HG03558 (cell line): Measurements from ENCODE around the gene VPS4A.

ENCODE experiments used
- ATAC-seq: cut with Tn5 transposase; IDR thresholded peaks from one replicate; pipeline ENCODE4 v1.9.1; 2021; ENCODE audit warnings: moderate number of reproducible peaks; ENCODE audit not compliant: unreplicated experiment; ENCODE audit errors: extremely low read depth

Gene VPS4A

DNA sequence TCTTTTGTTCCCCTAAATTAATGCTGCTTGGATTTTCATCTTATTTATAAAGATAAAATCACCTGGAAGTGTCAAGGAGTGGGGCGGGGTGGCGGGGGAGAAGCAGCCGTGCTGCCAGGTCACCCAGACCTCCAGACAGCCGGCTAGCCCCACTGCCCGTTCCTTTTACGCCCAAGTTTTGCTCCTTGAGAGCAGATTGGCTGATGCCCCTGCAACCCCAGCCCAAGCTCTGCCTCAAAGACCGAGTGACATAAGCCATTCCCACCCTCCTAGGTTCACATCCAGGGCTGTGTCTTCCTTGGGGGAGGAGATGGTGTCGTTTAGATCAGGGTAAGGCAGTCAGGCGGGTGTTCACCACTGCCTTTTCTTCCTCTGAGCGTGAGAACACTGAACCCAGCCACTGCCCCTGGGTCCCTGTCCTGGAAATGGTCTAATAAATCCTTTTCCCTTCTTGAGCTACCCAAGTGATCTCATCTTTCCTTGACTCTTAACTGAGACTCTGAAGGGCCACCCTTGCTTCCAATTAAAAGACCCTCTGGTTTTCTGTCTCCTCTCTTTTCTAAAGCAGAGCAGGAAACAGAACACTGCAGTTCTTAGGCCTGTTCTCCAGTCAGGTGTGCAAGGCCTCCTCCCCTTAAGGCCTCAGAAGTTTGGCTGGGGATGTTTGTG lies 13.6 kb downstream of the VPS4A start:
- no peak for ATAC-seq

DNA sequence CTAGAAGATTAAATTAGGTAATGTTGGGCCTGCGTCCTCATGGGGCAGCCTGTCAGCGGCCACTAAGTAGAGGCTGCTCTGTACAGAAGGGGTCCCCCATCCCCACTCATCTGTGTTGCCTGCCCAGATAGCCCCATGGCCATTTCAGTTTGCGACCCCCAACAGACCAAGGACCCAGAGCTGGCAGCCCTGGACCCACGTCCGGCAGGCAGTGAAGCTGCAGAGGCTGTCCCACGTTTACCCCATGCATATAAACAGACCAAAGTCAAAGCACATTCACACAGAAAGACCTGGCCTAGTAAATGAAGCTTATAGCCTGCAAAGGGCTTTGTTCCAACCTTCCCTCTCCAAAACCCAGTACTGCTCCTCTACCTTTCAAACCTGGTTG lies 14.6 kb downstream of the VPS4A start:
- ATAC-seq = no peak

DNA sequence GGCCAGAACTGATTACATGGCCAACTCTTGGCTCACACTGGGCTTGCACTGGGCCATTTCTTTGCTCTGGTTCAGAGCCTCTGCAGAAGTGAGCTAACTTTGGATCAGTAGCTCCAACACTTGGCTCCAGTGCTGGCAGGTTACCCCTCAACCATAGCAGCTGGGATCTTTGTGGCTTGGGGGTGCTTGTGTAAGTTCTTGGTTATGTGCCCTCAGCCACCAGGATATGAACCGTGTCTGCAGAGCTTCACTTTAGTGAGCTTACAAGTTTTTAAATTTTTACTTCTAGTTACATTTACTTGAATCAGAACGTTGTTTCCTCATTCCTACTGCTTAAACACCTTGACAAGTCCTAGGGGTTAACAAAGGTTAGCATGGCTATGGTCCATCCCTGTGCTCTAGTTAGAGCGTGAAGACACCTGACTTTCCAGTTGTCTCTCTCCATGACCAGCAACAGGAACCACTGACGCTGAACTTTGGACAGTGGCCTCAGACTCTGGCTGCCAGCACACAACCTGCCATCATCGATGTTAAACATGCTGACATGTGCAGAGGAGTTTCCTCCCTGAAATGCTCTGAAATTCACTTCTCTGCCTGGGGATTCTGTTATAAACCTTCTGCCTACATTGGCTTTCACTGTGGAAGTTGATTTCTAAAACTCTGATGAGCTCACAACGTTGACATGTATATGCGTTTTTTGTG lies 15.2 kb downstream of the VPS4A start:
- no peak for ATAC-seq

DNA sequence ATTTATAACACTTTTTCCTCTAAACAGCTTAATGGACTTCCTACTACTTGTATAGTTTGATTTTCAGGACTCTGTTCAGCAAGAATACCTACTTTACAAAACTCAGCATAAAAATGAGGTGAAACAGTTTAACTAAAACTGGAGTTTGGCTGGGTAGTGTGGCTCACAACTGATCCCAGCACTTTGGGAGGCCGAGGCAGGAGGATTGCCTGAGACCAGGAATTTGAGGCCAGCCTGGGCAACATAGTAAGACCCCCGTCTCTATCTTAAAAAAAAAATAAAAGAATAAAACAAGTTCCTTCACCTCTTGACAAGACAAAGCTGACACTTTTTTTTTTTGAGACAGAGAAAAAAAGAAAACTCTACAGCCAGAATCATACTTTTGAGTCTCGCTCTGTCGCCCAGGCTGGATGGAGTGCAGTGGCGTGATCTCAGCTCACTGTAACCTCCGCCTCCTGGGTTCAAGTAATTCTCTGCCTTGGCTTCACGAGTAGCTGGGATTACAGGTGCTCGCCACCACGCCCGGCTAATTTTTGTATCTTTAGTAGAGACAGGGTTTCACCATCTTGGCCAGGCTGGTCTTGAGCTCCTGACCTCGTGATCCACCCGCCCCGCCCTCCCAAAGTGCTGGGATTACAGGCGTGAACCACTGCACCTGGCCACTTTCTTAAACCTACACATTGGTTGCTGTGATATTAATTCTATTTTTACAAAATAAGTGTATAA lies 16.6 kb downstream of the VPS4A start:
- no peak for ATAC-seq

DNA sequence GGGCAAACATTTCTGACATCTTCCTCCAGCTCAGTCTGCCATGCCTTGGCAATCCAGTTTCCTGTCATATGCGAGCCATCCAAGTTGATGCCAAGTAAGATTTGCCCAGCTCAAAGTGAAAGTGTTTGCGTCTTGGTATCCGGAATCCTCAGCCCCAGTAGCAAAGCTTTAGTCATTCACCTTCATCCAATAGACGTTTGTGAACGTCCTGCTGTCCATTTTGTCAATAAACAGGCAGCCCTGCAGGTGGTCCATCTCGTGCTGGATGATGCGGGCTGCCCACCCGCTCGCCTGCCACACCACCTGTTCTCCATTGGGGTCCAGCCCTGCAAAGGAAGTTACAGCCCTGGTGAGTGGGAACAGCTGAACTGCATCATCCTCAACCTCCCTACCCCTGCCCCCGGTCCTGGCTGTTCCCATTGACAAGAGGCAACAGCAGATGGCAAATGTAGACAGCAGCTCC lies 17.7 kb downstream of the VPS4A start:
- no peak for ATAC-seq

DNA sequence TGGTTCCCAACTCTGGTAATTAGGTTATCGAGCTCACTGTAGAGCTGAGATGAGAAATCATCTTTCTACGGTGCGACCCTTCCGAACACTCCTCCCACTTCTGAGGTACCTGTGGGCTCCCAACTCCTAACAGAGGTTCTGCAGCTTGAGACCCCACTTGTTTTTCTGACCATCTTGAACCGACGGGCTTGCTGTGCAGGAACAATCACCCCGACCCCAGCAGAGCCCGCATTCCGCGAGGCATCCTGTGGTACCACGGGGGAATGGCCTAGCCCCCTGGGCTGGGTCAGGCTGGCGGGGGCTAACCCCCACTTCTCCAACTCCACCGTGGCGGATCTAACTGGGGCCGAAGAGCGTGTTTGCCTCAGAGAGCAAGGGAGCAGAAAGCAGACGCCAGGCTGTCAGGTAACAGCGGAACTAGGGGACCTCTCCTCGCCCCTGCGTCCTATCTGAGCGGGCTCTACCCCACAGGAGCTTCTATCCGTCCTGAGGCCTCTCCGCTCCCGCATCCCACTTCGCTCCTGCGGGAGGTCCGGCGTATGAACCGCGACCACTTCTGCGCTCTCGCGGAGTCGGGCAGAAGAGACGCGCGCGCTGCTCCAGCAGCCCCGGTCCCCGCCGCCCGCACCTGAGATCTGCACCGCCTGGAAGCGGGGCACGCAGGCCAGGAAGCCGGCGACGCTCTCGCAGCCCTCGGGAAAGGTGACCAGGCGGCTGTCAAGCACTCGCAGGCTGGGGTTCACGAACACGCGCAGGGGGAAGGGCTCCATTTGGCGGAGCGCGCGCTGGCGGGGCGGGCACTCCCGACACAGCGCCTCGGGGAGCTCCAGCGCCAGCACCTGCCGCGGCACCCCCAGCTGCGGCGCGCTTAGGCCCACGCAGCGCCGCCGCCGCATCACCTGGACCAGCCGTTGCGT lies 18.5 kb downstream of the VPS4A start:
- peak; percentile 19 for ATAC-seq

DNA sequence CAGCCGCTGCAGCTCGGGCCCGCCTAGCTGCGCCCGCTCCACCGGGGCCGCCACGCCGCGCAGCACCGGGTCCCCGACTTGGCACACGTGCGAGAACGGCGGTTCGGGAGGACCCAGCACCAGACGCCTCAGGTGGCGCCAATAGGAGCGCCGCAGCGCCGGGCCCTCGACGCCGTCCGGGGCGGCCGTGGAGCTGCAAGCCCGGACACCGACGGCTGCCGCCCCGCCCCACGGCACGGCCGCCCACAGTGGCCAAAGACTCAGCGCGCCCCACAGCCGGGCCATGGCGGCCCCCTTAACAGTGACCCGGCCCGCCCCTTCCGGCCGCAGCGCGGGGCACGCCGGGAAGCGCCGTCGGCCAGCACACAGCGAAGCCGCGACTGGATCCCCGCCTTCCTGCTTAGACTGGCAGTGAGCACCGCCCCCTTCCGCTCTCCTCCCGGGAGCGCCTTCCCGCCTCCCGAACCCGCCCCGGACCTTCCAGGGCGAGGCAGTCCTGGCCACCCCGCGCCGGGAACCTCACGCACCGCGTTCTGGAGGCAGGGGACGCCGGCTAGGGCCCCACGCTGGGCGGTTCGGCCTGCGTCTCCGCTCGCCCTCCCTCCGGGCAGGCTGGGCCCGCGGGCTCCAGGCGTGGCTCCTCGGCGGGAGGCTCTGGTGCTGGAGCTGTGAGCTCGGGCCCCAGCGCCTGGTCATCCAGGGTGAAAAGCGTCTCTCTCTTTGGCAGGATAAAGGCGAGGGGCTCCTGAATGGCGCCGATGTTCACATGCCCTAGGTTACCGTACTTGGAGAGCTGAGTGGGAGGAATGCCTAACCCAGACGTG lies 19.3 kb downstream of the VPS4A start, which contains the start of gene PDF:
PDF (minus strand) TSS at position 303 of the 824 bp plus-strand sequence; CDS start at position 285, 18 bp downstream.
- peak; percentile 60 for ATAC-seq

DNA sequence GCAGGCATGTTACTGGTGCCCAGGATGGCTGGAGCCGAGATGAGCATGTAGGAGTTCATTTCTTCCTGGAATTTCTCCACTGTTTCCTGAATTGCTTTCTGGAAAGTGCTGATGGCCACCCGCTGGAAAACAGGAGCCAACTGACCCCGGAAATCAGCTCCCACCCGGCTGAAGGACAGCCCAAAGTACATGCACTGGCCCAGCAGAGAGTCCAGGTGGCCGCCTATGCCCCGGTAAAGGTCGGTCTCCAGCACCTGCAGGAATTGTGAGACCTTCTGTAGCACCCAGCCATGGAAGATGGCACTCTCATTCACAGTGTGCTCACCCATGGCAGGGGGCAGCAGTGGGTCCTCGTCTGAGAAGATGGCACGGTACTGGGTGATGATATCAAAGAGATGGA lies 23.5 kb downstream of the VPS4A start:
- no peak for ATAC-seq

DNA sequence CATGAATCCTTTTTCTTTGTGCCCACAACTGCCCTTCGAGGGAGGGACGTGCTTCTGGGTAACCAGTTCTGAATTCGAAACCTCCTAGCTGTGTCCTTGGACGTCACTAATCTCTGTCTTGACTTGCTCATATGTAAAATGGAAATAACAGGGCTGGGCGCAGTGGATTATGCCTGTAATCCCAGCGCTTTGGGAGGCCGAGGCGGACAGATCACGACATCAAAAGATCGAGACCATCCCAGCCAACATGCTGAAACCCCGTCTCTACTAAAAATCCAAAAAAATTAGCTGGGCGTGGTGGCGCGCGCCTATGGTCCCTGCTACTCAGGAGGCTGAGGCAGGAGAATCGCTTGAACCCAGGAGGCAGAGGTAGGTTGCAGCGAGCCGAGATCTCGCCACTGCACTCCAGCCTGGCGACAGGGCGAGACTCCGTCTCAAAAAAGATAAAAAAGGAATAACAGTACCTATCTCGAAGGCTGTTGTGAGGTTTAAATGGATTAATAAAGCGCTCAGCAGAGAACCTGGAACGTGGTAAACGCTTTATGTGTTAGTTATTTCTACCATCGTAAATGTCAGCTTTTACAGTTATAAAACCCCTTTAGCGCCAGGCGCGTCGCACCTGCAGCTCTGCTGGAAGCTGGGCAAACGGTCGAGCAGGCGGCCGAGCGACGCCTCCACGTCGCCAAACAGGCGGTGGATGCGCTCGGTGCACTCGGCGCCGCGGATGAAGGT lies 27.6 kb downstream of the VPS4A start:
- no peak for ATAC-seq

DNA sequence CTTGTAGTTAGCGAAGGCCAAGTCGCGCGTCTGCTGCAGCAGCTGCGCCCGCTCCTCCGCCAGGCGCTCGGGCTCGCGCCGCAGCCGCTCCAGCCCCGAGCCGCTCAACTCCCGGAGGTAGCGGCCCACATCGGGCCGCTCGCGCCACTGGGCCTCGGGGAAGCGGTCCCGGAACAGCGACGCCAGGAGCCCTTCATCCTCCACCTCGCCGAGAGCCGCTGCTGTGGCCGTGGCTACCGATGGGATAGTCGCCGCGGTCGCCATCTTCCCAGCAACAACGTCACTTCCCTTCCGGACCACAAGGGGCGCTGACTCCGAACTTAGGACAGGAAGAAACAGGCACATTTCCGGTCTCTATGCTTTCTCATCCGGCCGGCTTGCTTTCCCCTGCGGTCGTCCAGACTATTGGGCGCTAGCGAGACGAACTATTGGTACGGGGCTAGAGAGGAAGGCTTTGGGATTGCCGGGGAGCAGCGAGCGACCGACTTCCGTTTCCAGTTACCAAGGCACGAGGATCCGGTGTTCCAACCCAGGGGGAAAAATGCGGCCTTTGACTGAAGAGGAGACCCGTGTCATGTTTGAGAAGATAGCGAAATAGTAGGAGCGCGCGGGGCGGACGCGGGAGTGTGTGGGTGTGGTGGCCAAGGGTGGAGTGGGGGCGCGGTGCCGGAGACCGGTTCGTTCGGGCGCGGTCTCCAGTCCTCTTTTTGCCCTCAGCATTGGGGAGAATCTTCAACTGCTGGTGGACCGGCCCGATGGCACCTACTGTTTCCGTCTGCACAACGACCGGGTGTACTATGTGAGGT lies 28.3 kb downstream of the VPS4A start, which contains the start of the genes COG8 and NIP7:
COG8 (minus strand) TSS at position 276 of the 806 bp plus-strand sequence; CDS start at position 264, 12 bp downstream.
NIP7 (plus strand) TSS at position 484 of the 806 bp plus-strand sequence; CDS start at position 542, 58 bp downstream.
- ATAC-seq = peak; percentile 66

DNA sequence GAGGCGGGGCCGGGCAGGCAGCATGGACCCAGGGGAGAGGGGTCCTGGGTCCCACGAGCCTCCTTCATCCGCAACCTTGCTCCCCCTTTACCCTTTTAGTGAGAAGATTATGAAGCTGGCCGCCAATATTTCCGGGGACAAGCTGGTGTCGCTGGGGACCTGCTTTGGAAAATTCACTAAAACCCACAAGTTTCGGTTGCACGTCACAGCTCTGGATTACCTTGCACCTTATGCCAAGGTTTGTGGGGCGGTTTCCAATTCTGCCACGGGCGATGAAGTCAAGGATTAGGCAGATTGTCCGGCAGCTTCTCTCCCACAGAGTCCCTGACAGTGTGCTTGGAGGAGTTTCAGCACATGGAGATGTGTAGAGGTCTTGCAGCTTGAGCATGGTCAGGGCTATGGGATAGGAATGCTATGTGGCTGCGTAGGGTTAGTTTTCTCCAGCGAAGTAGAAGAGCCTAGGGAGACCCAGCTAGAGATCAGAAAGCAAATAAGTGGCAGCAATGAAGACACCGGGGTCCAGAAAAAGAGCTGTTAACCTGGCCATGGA lies 29.0 kb downstream of the VPS4A start:
- ATAC-seq = no peak

DNA sequence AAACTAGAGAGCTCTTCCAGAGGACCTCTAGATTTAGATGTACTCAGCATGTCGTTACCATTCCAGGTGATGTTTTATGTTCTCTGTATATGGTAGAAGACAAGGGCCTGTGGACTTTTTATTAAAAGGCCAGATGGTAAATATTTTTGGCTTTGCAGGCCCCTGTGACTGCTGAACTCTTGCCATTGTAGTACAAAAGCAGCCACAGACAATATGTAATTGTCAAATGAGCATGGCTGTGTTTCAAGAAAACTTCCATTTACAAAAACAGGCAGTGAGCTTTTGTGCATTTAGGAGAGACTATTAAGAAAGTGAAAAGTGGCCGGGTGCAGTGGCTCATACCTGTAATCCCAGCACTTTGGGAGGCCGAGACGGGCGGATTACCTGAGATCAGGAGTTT lies 33.0 kb downstream of the VPS4A start:
- no peak for ATAC-seq

DNA sequence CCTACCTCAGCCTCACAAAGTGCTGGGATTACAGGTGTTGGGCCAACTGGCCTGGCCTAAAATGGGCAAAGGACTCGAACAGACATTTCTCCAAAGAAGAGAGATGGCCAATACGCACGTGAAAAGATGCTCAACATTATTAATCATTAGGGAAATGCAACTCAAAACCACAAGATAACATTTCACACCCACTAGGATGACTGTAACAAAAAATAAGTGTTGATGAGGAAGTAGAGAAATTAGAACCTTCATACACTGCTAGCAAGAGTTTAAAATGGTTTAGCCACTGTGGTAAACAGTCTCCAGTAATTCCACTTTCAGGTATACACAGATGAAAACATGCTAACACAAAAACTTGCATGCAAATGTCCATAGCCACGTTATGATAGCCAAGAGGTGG lies 34.8 kb downstream of the VPS4A start:
- ATAC-seq = no peak

DNA sequence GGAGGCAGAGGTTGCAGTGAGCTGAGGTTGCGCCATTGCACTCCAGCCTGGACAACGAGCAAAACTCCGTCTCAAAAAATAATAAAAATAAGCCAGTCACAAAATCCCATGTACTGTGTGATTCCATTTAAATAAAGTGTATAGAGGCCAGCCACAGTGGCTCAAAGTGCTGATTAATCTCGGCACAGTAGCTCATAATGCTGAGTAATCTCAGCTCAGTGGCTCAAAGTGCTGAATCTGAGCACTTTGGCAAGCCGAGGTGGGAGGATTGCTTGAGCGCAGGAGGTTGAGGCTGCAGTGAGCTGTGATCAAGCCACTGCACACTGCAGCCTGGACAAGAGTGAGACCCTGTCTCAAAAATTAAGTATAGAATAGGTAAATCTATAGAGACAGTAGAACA lies 35.5 kb downstream of the VPS4A start:
- no peak for ATAC-seq

DNA sequence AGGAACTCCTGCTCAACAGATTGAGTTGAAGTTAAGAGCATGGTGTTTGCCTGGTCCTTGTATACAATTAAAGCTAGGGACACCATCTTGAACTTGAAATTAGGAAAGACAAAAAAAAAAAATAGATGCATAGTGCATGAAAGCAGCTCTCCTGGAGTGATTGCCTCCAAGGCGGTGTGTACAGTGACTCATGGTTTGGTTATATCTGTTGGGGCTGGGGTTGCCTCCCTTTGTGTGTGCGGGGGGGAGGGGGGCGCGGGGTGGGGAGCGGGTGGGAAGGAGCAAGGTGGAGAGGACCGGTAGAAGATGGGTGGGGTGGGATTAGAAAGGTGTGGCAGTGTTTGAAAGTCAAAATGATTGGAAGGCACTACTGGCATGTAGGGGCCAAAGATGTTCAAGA lies 37.1 kb downstream of the VPS4A start:
- ATAC-seq = no peak

DNA sequence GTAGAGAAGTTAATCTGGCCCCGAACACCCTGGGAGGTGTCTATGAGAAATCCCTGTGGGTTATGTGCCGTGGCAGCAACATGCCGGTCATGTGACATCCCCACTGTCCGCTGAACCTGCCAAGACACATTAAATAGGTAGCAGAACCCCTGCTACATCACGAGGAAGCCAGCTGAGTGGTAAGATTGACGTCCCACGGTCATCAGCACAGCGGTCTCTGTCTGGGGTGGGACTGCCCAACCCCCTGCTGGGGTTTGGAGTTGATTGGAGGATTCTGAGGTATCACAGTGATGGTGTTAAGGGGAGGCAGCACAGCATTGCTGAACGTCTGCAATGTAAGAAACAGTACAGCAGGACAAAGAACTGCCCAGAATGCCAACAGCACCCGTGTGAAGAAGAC lies 38.4 kb downstream of the VPS4A start:
- ATAC-seq = no peak

DNA sequence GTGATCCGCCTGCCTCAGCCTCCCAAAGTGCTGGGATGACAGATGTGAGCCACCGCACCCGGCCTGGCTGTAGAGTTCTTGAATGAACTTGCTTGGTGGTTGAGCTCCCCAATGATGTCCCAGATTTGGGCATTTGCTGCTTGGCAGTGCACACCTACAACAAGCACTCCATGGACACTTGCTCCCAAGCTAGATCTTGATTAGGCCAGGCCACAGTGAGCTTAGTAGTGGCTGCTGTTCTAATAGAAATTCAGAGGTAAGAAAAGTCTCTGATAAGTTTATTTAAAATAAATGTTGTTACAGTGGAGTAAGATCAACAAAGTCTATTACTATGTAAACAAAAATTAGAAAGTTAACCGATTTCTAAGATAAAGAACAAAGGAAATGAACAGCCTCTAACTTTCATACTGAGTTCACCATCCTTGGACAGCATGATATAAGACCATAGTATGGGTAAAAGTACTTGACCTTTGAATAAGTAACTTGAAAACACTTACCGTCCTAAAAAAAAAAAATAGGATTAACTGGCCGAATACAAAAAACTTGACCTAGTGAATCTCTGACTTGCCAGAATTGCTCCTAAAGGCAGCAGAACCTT lies 39.5 kb downstream of the VPS4A start:
- no peak for ATAC-seq
